ENCODE results near the gene HMOX1.

DNA sequence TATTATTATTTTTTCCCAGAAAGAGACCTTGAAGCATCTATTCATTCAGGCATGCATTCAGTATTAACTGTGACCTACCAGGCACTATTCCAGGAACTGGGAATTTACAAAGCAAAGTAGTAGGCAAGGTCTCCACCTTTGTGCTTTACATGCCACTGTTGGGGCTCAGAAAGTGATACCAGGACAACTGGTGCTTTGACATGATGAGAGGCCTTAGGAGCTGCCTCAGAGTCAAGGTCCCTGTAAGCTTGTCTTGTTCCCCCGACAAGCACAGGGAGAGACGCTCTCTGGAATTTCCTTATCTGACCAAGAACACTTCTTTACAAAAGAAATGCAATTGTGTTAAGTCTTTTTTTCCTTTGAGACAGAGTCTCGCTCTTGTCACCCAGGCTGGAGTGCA is 2.3 kb upstream of the HMOX1 start:
- TF ChIP-seq, protein P1, sequence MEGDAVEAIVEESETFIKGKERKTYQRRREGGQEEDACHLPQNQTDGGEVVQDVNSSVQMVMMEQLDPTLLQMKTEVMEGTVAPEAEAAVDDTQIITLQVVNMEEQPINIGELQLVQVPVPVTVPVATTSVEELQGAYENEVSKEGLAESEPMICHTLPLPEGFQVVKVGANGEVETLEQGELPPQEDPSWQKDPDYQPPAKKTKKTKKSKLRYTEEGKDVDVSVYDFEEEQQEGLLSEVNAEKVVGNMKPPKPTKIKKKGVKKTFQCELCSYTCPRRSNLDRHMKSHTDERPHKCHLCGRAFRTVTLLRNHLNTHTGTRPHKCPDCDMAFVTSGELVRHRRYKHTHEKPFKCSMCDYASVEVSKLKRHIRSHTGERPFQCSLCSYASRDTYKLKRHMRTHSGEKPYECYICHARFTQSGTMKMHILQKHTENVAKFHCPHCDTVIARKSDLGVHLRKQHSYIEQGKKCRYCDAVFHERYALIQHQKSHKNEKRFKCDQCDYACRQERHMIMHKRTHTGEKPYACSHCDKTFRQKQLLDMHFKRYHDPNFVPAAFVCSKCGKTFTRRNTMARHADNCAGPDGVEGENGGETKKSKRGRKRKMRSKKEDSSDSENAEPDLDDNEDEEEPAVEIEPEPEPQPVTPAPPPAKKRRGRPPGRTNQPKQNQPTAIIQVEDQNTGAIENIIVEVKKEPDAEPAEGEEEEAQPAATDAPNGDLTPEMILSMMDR (IDR thresholded peaks at IDR 0.05), result no peak
- no peak for TF ChIP-seq POLR2A (IDR thresholded peaks at IDR 0.05)

Data from heart left ventricle (tissue), 13 donors.